GM19035 (cell line): ENCODE measurements around the gene DAB1.

ENCODE experiments used
- ATAC-seq: cut with Tn5 transposase; IDR thresholded peaks from one replicate; pipeline ENCODE4 v1.9.1; 2021; ENCODE audit not compliant: unreplicated experiment

Gene DAB1

GRCh38 chr1:56965191-56965590 lies 458.7 kb downstream of the DAB1 start:
- ATAC-seq: no peak

- ATAC-seq: no peak
Measured at GRCh38 chr1:56964349-56965017, 459.4 kb downstream of the DAB1 start.

GRCh38 chr1:56963667-56964066 lies 460.2 kb downstream of the DAB1 start:
- no peak for ATAC-seq

GRCh38 chr1:56961426-56961825 lies 462.4 kb downstream of the DAB1 start:
- no peak for ATAC-seq

GRCh38 chr1:56958526-56958925 lies 465.3 kb downstream of the DAB1 start:
- ATAC-seq: no peak

GRCh38 chr1:56957931-56958330 lies 465.9 kb downstream of the DAB1 start:
- ATAC-seq: no peak

GRCh38 chr1:56954664-56955063 lies 469.2 kb downstream of the DAB1 start:
- ATAC-seq: no peak

DNA sequence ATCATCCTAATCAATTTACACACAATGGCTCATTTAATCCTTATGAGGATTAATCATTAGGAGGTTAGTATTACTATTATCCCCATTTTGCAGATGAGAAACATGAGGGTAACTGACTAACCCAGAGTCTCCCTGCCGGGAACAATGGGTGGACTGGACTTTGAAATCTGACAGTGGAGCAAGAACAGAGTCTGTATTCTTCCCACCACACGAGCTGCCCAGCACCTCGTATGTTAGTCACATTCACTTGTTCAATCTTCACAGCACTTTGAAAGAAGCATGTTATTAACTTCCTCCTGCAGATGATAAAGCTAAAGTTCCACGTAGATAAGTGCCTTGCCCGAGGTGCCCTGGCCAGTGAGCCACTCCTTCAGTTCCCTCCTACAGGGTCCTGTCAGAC lies 470.5 kb downstream of the DAB1 start:
- no peak for ATAC-seq

DNA sequence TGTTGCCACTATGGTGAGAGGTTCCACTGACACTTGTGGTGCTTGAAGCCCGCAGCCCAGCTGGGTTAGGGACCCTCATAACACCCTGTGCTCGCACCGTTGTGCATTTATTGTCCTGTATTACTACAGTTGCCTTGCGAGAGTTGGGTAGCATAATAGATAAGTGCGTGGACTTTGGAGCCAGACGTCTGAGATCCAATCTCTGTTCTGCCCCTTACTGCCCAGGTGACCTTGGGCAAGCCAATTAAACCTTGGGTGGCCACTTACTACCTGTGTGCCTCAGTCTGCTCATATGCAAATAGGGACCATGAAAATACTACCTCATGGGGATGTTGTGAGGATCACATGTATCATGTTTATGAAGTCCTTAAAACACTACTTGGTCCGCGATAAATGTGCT lies 471.4 kb downstream of the DAB1 start:
- no peak for ATAC-seq

- ATAC-seq: no peak
Measured at GRCh38 chr1:56948403-56949023, 475.3 kb downstream of the DAB1 start.
